Stimulated activated CD4-positive, alpha-beta T cell treated with anti-CD3 and anti-CD28 coated beads, Interleukin-4, amount 100 ng/mL, for 24 hours (primary cell): ENCODE measurements around the gene ATOH8.

ENCODE experiments used
- DNase-seq: peaks from one replicate; pipeline ENCODE4 v3.0.0-alpha.2; 2020

The ATOH8 gene

GRCh38 chr2:85756822-85757435 is 3.1 kb downstream of the ATOH8 start:
- no peak for DNase-seq

GRCh38 chr2:85757860-85758259 is 4.1 kb downstream of the ATOH8 start:
- no peak for DNase-seq

GRCh38 chr2:85758361-85759256 is 4.8 kb downstream of the ATOH8 start:
- DNase-seq = no peak

GRCh38 chr2:85759257-85759613 is 5.4 kb downstream of the ATOH8 start:
- DNase-seq = no peak

- DNase-seq = no peak
These were observed 6.6 kb downstream of the ATOH8 start for GRCh38 chr2:85760371-85760770.

- no peak for DNase-seq
These were observed 7.1 kb downstream of the ATOH8 start for GRCh38 chr2:85760872-85761271.

- DNase-seq = no peak
These were observed 7.7 kb downstream of the ATOH8 start for GRCh38 chr2:85761512-85761944.

- no peak for DNase-seq
These were observed 8.2 kb downstream of the ATOH8 start for GRCh38 chr2:85761946-85762345.

GRCh38 chr2:85763132-85763531 is 9.3 kb downstream of the ATOH8 start:
- DNase-seq = no peak

GRCh38 chr2:85763831-85764230 is 10.0 kb downstream of the ATOH8 start:
- no peak for DNase-seq

GRCh38 chr2:85765081-85765731 is 11.4 kb downstream of the ATOH8 start:
- DNase-seq = no peak

GRCh38 chr2:85766229-85766628 is 12.4 kb downstream of the ATOH8 start:
- DNase-seq = no peak

- no peak for DNase-seq
These were observed 14.2 kb downstream of the ATOH8 start for GRCh38 chr2:85767803-85768665.

GRCh38 chr2:85768713-85769112 is 14.9 kb downstream of the ATOH8 start:
- DNase-seq = no peak

GRCh38 chr2:85769236-85769982 is 15.6 kb downstream of the ATOH8 start:
- DNase-seq = no peak

GRCh38 chr2:85769983-85770362 is 16.2 kb downstream of the ATOH8 start:
- DNase-seq = no peak

GRCh38 chr2:85770369-85770768 is 16.6 kb downstream of the ATOH8 start:
- DNase-seq = no peak

- DNase-seq = no peak
These were observed 17.1 kb downstream of the ATOH8 start for GRCh38 chr2:85770786-85771409.

- DNase-seq = no peak
These were observed 17.7 kb downstream of the ATOH8 start for GRCh38 chr2:85771486-85771885.

GRCh38 chr2:85772019-85772745 is 18.4 kb downstream of the ATOH8 start:
- DNase-seq = no peak
